MM.1S (cell line): ENCODE results near the gene TMTC1.

ENCODE experiments used
- DNase-seq: peaks from one replicate; pipeline ENCODE4 v3.0.0-alpha.2; 2015
- H2AFZ ChIP-seq: fragments of 300-600 bp; sonication (generic); 2 replicates; pipeline ENCODE4 v1.6.0; 2016; ENCODE audit warnings: antibody characterized with exemption, low read length
- H3F3A ChIP-seq: fragments of 300-600 bp; sonication (generic); 2 replicates; pipeline ENCODE4 v1.6.1; 2016; ENCODE audit warnings: mild to moderate bottlenecking, antibody characterized with exemption, low read length, moderate library complexity, mixed read lengths; ENCODE audit not compliant: insufficient read depth
- H3K27ac ChIP-seq: fragments of 300-600 bp; sonication (generic); 2 replicates; pipeline ENCODE4 v1.5.1; 2016; ENCODE audit warnings: mild to moderate bottlenecking, low read length
- H3K27me3 ChIP-seq: fragments of 300-600 bp; sonication (generic); replicated peaks from 2 replicates; pipeline ENCODE4 v1.6.0; 2016; ENCODE audit warnings: low read length; ENCODE audit not compliant: insufficient read depth
- H3K36me3 ChIP-seq: fragments of 300-600 bp; sonication (generic); replicated peaks from 2 replicates; pipeline ENCODE4 v1.6.1; 2016; ENCODE audit warnings: mild to moderate bottlenecking, low read length, mixed read lengths; ENCODE audit not compliant: insufficient read depth
- H3K4me1 ChIP-seq: fragments of 300-600 bp; sonication (generic); 2 replicates; pipeline ENCODE4 v1.6.1; 2016; ENCODE audit warnings: low read length, mixed read lengths
- H3K4me2 ChIP-seq: fragments of 300-600 bp; sonication (generic); 2 replicates; pipeline ENCODE4 v1.6.0; 2016; ENCODE audit warnings: low read depth, low read length
- H3K4me3 ChIP-seq: fragments of 300-600 bp; sonication (generic); 2 replicates; pipeline ENCODE4 v1.5.1; 2016; ENCODE audit warnings: low read length, mixed read lengths
- H3K79me2 ChIP-seq: fragments of 300-600 bp; sonication (generic); 2 replicates; pipeline ENCODE4 v1.6.1; 2016; ENCODE audit warnings: mixed run types, low read length, mixed read lengths
- H3K9ac ChIP-seq: fragments of 300-600 bp; sonication (generic); 2 replicates; pipeline ENCODE4 v1.6.1; 2016; ENCODE audit warnings: low read length, mixed read lengths
- H3K9me2 ChIP-seq: fragments of 300-600 bp; sonication (generic); replicated peaks from 2 replicates; pipeline ENCODE4 v1.6.1; 2016; ENCODE audit warnings: mild to moderate bottlenecking, low read length, mixed read lengths; ENCODE audit not compliant: insufficient read depth
- H3K9me3 ChIP-seq: fragments of 300-600 bp; sonication (generic); replicated peaks from 2 replicates; pipeline ENCODE4 v1.6.1; 2016; ENCODE audit warnings: mild to moderate bottlenecking, low read length, mixed read lengths; ENCODE audit not compliant: insufficient read depth
- H4K20me1 ChIP-seq: fragments of 300-600 bp; sonication (generic); 2 replicates; pipeline ENCODE4 v1.6.1; 2016; ENCODE audit warnings: mild to moderate bottlenecking, low read length, moderate library complexity, mixed read lengths; ENCODE audit not compliant: insufficient read depth
- EZH2 ChIP-seq: fragments of 300-600 bp; sonication (generic); optimal IDR thresholded peaks from 2 replicates; pipeline ENCODE3; 2017; ENCODE audit warnings: low read depth, mild to moderate bottlenecking, antibody characterized with exemption, low read length, mixed read lengths
- EZH2phosphoT487 ChIP-seq: fragments of 300-600 bp; sonication (generic); IDR thresholded peaks from 2 replicates; pipeline ENCODE4 v1.6.1; 2018; ENCODE audit warnings: antibody characterized with exemption, low read length
- TF ChIP-seq, protein P1 (sequence below): fragments of 300-600 bp; sonication (generic); IDR thresholded peaks from 2 replicates; pipeline ENCODE4 v1.5.1; 2016; ENCODE audit warnings: antibody characterized with exemption, low read length, mixed read lengths

The TMTC1 gene

DNA sequence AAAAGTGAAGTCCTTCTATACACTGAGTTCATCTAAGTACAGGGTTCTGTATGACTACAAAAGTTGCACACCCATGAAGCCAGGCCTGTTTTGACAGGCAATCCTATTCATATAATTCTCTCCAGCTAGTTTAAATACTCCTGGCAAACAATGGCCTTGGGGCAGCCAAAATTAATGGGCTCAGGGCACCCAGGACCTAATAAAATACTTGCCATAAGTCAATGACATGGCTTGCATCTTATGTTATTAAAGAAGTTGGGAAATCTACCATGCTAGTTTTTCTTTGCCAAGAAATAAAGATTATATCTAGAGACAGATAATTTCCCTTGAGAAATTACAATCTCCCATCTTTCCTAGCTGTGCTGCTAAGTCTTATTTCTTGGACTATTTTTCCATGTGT, 11.1 kb upstream of the TMTC1 start:
- no peak overlapping the region for H3K4me2 ChIP-seq
- no peak for DNase-seq
- H3K9me3 ChIP-seq = no peaks in the 10 kb centered on the region
- no peaks in the 10 kb centered on the region for H3K36me3 ChIP-seq
- H3K27ac ChIP-seq = no peak overlapping the region
- TF ChIP-seq EZH2 = no peak
- TF ChIP-seq, protein P1, sequence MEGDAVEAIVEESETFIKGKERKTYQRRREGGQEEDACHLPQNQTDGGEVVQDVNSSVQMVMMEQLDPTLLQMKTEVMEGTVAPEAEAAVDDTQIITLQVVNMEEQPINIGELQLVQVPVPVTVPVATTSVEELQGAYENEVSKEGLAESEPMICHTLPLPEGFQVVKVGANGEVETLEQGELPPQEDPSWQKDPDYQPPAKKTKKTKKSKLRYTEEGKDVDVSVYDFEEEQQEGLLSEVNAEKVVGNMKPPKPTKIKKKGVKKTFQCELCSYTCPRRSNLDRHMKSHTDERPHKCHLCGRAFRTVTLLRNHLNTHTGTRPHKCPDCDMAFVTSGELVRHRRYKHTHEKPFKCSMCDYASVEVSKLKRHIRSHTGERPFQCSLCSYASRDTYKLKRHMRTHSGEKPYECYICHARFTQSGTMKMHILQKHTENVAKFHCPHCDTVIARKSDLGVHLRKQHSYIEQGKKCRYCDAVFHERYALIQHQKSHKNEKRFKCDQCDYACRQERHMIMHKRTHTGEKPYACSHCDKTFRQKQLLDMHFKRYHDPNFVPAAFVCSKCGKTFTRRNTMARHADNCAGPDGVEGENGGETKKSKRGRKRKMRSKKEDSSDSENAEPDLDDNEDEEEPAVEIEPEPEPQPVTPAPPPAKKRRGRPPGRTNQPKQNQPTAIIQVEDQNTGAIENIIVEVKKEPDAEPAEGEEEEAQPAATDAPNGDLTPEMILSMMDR = no peak
- TF ChIP-seq EZH2phosphoT487 = no peak
- no peak overlapping the region for H2AFZ ChIP-seq
- no peaks in the 10 kb centered on the region for H4K20me1 ChIP-seq
- H3F3A ChIP-seq = peaks cover 19% of the 10 kb centered on the region
- H3K4me1 ChIP-seq = no peaks in the 10 kb centered on the region
- H3K9ac ChIP-seq = no peak overlapping the region
- no peak overlapping the region for H3K4me3 ChIP-seq
- no peaks in the 10 kb centered on the region for H3K9me2 ChIP-seq
- H3K27me3 ChIP-seq = no peaks in the 10 kb centered on the region
- no peaks in the 10 kb centered on the region for H3K79me2 ChIP-seq

DNA sequence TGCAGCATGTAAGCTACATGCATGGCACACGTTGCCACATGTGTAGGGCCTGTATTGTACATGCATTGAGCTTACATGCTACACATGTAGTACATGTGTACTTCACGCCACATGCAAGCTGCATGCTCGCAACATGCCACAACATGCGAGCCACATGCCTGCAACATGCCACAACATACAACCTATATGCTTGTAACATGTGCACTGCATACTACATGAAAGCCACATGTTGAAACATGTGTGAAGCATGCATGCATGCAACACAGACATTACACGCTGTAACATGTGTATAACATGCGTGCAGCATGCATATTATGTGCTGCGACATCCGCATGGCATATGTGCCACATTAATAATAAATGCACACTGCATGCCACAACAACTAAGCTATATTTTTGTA, 9.1 kb upstream of the TMTC1 start:
- TF ChIP-seq EZH2 (no peak), EZH2phosphoT487 (no peak)
- TF ChIP-seq, protein P1 = no peak

DNA sequence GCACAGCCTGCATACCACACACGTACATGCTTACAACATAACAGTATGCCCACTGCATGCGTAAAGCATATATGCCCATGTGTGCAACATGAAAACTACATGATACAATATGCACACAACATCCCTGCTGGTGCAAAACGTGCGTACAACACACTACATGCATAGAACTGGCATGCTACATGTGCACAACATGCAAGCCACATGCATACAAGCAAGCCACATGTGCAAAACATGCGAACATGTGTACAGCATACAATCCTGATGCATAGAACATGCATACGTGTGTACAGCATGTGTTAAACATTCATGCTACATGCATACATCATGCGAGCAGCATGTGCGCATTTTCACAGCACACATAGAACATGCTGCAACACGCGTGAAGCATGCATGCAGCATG, 8.4 kb upstream of the TMTC1 start:
- no peaks in the 10 kb centered on the region for H3K27me3 ChIP-seq
- H3K4me3 ChIP-seq = no peak overlapping the region
- H3K79me2 ChIP-seq = no peaks in the 10 kb centered on the region
- H4K20me1 ChIP-seq = no peaks in the 10 kb centered on the region
- H3K9me3 ChIP-seq = no peaks in the 10 kb centered on the region
- no peak overlapping the region for H3K27ac ChIP-seq
- H3K9me2 ChIP-seq = no peaks in the 10 kb centered on the region
- H3F3A ChIP-seq = peaks cover 19% of the 10 kb centered on the region
- no peaks in the 10 kb centered on the region for H3K36me3 ChIP-seq
- no peak overlapping the region for H2AFZ ChIP-seq
- H3K4me1 ChIP-seq = no peaks in the 10 kb centered on the region
- no peak overlapping the region for H3K9ac ChIP-seq
- H3K4me2 ChIP-seq = no peak overlapping the region
- no peak for DNase-seq
- TF ChIP-seq, protein P1 = no peak
- TF ChIP-seq EZH2 = no peak
- no peak for TF ChIP-seq EZH2phosphoT487

More for the DNA sequence above, 9.1 kb upstream of the TMTC1 start:
- no peaks in the 10 kb centered on the region for H3K36me3 ChIP-seq
- H3K9ac ChIP-seq = no peak overlapping the region
- no peaks in the 10 kb centered on the region for H3K9me3 ChIP-seq
- H3K4me1 ChIP-seq = no peaks in the 10 kb centered on the region
- H3K27ac ChIP-seq = no peak overlapping the region
- no peak overlapping the region for H2AFZ ChIP-seq
- no peaks in the 10 kb centered on the region for H4K20me1 ChIP-seq
- H3F3A ChIP-seq = peaks cover 19% of the 10 kb centered on the region
- no peak overlapping the region for H3K4me3 ChIP-seq
- H3K9me2 ChIP-seq = no peaks in the 10 kb centered on the region
- H3K79me2 ChIP-seq = no peaks in the 10 kb centered on the region
- no peak overlapping the region for H3K4me2 ChIP-seq
- no peak for DNase-seq
- H3K27me3 ChIP-seq = no peaks in the 10 kb centered on the region
